Osteocyte (in vitro differentiated cells): ENCODE results near the gene SND1. TPM values are rescaled to one million over a fixed set of nuclear protein-coding genes. Genes with fewer than 3 reads are reported as not detected.

Source experiments
- DNase-seq: peaks from one replicate; pipeline ENCODE4 v3.0.0; 2021; ENCODE audit warnings: mixed read lengths; ENCODE audit not compliant: unreplicated experiment; ENCODE audit errors: extremely low spot score
- H3K27ac Mint-ChIP-seq: one replicate; pipeline ENCODE4 v1.8.0; 2021; ENCODE audit warnings: mild to moderate bottlenecking, mixed read lengths; ENCODE audit not compliant: unreplicated experiment
- H3K27me3 Mint-ChIP-seq: one replicate; pipeline ENCODE4 v1.8.0; 2021; ENCODE audit warnings: mixed read lengths; ENCODE audit not compliant: unreplicated experiment
- H3K36me3 Mint-ChIP-seq: one replicate; pipeline ENCODE4 v1.8.0; 2021; ENCODE audit warnings: mixed read lengths; ENCODE audit not compliant: unreplicated experiment
- H3K4me1 Mint-ChIP-seq: one replicate; pipeline ENCODE4 v1.8.0; 2021; ENCODE audit warnings: mixed read lengths; ENCODE audit not compliant: unreplicated experiment
- H3K4me3 Mint-ChIP-seq: one replicate; pipeline ENCODE4 v1.8.0; 2021; ENCODE audit warnings: mild to moderate bottlenecking, moderate library complexity, mixed read lengths; ENCODE audit not compliant: unreplicated experiment
- H3K9me3 Mint-ChIP-seq: one replicate; pipeline ENCODE4 v1.8.0; 2021; ENCODE audit warnings: mixed read lengths; ENCODE audit not compliant: unreplicated experiment
- CTCF ChIP-seq: fragments of 200-600 bp; sonication (generic); IDR thresholded peaks from 2 replicates; pipeline ENCODE4 v1.5.0; 2021; ENCODE audit warnings: antibody characterized with exemption, mild to moderate bottlenecking, moderate library complexity
- total RNA-seq: library from RNA; stranded (reverse); gene quantifications from 2 replicates; pipeline ENCODE4 v1.2.1, GENCODE V29; 2021

Gene SND1
- total RNA-seq, 1 donor from 2014 or later = 229 TPM

GRCh38 chr7:127818306-127818705, 166.3 kb downstream of the SND1 start:
- Mint-ChIP-seq H3K4me3 (no peak overlapping the region), H3K27ac (no peak overlapping the region), H3K9me3 (no peaks in the 10 kb centered on the region), H3K4me1 (peaks cover 35% of the 10 kb centered on the region), H3K36me3 (peaks cover 4% of the 10 kb centered on the region), H3K27me3 (no peaks in the 10 kb centered on the region)
- TF ChIP-seq CTCF = no peak
- DNase-seq = no peak

GRCh38 chr7:127819975-127820731, 168.2 kb downstream of the SND1 start:
- Mint-ChIP-seq H3K4me1 (peaks cover 19% of the 10 kb centered on the region), H3K36me3 (peaks cover 4% of the 10 kb centered on the region), H3K27ac (no peak overlapping the region), H3K4me3 (no peak overlapping the region), H3K9me3 (no peaks in the 10 kb centered on the region), H3K27me3 (no peaks in the 10 kb centered on the region)
- no peak for TF ChIP-seq CTCF
- no peak for DNase-seq

- DNase-seq = no peak
- no peak for TF ChIP-seq CTCF
- peaks cover 4% of the 10 kb centered on the region for H3K36me3 Mint-ChIP-seq
- no peaks in the 10 kb centered on the region for H3K27me3 Mint-ChIP-seq
- peaks cover 19% of the 10 kb centered on the region for H3K4me1 Mint-ChIP-seq
- no peak overlapping the region for H3K4me3 Mint-ChIP-seq
- no peaks in the 10 kb centered on the region for H3K9me3 Mint-ChIP-seq
- H3K27ac Mint-ChIP-seq = no peak overlapping the region
Measured at GRCh38 chr7:127820732-127821085, 168.7 kb downstream of the SND1 start.

GRCh38 chr7:127821146-127821545, 169.2 kb downstream of the SND1 start:
- Mint-ChIP-seq H3K27me3 (no peaks in the 10 kb centered on the region), H3K27ac (no peak overlapping the region), H3K9me3 (no peaks in the 10 kb centered on the region), H3K36me3 (peaks cover 4% of the 10 kb centered on the region), H3K4me1 (peaks cover 17% of the 10 kb centered on the region), H3K4me3 (no peak overlapping the region)
- DNase-seq = no peak
- TF ChIP-seq CTCF = no peak

- Mint-ChIP-seq H3K27me3 (no peaks in the 10 kb centered on the region), H3K27ac (no peak overlapping the region)
Measured at GRCh38 chr7:127822822-127823508, 171.0 kb downstream of the SND1 start.

More at GRCh38 chr7:127822822-127823508, 171.0 kb downstream of the SND1 start:
- no peaks in the 10 kb centered on the region for H3K9me3 Mint-ChIP-seq
- no peak for TF ChIP-seq CTCF
- H3K36me3 Mint-ChIP-seq = peaks cover 1% of the 10 kb centered on the region
- H3K4me3 Mint-ChIP-seq = no peak overlapping the region
- H3K4me1 Mint-ChIP-seq = peaks cover 17% of the 10 kb centered on the region
- DNase-seq = no peak
